Subcutaneous adipose tissue (tissue), 4 donors: ENCODE data around the gene PCDHB1. TPM values are rescaled to one million over a fixed set of nuclear protein-coding genes. Genes with fewer than 3 reads are reported as not detected.

Experiments
- total RNA-seq, 4 donors: library from RNA; depleted of rRNA; stranded (reverse); fragments of >200 nt; gene quantifications; one replicate each; pipeline ENCODE4 v1.1.0, GENCODE V29; 2016
- TF ChIP-seq, protein P1 (sequence below): fragments of 450-650 bp; IDR thresholded peaks from one replicate; pipeline ENCODE4 v1.5.1; 2016; ENCODE audit warnings: low read depth, mild to moderate bottlenecking, control low read depth, antibody characterized with exemption, moderate library complexity

Gene PCDHB1, protein sequence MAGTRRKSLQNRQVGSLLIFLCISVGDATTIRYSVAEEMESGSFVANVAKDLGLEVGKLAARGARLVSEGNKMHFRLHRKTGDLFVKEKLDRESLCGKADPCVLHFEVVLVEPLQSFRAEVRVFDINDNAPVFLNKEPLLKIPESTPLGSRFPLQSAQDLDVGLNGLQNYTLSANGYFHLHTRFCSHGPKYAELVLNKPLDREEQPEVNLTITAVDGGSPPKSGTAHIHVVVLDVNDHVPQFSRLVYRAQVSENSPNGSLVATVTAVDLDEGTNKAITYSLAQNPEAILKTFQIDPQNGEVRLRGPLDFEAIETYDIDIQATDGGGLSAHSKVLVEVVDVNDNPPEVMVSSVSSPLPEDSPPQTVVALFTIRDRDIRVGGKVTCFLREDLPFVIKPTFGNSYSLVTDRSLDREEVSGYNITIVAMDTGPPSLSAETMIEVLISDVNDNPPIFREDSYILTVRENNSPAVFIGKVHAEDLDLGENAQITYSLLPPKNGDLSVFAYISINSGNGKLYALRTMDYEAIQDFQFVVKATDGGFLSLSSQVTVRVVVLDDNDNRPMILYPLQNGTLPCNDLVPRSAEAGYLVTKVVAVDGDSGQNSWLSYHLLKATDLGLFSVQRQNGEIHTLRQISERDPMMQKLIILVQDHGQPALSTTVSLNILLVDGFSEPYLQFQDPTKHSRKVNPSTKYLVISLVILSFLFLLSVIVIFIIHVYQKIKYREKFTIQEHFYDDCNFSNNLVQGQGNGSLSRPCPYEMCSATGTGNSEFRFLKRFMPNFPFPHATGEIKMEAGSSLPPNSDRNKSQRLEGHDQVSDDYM
- not detected for total RNA-seq

GRCh38 chr5:141050622-141051520 is at the start of gene PCDHB1:
Gene PCDHB1, plus strand, starts transcription at chr5:141051374. Its CDS starts 97 bp downstream, at chr5:141051471.
- TF ChIP-seq, protein P1, sequence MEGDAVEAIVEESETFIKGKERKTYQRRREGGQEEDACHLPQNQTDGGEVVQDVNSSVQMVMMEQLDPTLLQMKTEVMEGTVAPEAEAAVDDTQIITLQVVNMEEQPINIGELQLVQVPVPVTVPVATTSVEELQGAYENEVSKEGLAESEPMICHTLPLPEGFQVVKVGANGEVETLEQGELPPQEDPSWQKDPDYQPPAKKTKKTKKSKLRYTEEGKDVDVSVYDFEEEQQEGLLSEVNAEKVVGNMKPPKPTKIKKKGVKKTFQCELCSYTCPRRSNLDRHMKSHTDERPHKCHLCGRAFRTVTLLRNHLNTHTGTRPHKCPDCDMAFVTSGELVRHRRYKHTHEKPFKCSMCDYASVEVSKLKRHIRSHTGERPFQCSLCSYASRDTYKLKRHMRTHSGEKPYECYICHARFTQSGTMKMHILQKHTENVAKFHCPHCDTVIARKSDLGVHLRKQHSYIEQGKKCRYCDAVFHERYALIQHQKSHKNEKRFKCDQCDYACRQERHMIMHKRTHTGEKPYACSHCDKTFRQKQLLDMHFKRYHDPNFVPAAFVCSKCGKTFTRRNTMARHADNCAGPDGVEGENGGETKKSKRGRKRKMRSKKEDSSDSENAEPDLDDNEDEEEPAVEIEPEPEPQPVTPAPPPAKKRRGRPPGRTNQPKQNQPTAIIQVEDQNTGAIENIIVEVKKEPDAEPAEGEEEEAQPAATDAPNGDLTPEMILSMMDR: no peak

DNA sequence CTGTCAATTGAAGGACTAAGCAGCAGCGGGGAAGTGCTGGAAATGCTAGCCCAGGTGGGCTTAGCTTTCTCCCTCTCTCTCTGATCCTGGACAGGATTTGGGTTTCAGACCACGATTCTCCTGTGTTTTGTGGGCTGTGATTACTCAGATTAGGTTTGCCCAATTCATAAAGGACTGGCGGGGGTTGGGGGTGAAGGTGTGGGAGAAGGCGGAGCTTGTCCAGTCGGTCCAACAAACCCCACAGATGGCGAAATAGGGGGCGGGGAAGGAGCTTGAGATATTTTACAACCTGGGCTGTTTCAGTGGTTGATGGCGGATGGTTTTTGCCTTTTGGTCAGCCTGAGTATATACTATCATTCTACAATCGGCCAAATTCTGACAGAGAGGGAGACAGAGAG is 49.7 kb upstream of the PCDHB1 start:
- TF ChIP-seq, protein P1: no peak

DNA sequence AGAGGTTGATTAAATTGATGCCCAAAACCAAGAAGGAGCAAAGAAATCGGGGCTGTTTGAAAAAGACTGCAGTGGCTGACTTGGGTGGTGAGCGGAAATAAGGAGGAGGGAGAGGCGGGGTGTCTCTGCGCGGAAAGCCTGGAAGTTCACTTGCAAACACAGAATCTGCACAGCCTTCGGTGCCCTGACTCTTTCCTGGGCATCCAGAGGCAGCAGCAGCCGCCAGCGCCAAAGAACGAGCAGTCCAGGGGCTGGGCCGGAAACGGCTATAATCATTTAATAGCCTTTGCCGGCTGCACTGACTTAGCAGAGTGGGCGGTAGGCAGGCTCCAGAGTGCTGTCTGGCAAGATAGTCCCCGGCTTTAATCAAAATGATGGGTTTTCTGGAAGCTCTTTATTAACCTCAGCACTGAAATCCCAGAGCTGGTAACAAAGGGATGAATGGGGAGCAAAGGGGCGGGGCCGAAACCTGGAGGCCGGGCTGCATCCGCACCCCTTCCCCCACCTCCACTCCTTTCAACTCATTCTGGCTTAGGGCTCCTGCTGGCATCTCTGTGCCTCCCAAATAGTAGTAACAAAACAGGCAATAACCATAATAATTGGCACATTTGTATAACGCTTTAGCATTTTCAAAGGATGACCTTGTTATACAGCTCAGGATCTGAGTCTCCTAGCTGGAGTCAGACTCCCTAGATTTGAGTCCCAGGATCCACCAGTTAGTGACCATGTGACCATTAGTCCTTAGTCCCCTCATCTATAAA is 49.1 kb upstream of the PCDHB1 start:
- TF ChIP-seq, protein P1: no peak

- TF ChIP-seq, protein P1: no peak
These were observed 48.6 kb upstream of the PCDHB1 start for GRCh38 chr5:141002605-141002965.

- TF ChIP-seq, protein P1: no peak
These were observed 48.1 kb upstream of the PCDHB1 start for GRCh38 chr5:141003031-141003430.

- TF ChIP-seq, protein P1: no peak
These were observed 47.2 kb upstream of the PCDHB1 start for GRCh38 chr5:141003791-141004611.
